Caco-2 (cell line): ENCODE results near the gene TTC21A. TPM values are rescaled to one million over a fixed set of nuclear protein-coding genes. Genes with fewer than 3 reads are reported as not detected.

ENCODE experiments used
- BruUV-seq: library from RNA; stranded (reverse); fragments of 400-500 nt; replicated peaks from 2 replicates; lab custom pipeline; 2021; lab: Mats Ljungman, UMichigan
- CTCF ChIA-PET: fragments of 300-600 bp; sonication (Branson Sonifier 250); formaldehyde crosslinking; loops from one replicate; lab custom pipeline; 2022; ENCODE audit warnings: antibody characterized with exemption; lab: Charles Lee
- POLR2A ChIA-PET: fragments of 300-600 bp; sonication (Branson Sonifier 250); formaldehyde crosslinking; loops from one replicate; lab custom pipeline; 2022; ENCODE audit warnings: antibody characterized with exemption; lab: Charles Lee
- DNase-seq, 2 experiments: peaks; one replicate each; pipeline versions ENCODE4 v3.0.0 to v3.0.0-alpha.2; 2020 to 2022
- H3K27me3 ChIP-seq: replicated peaks from 2 replicates; pipeline ENCODE4 v1.6.0; 2011; ENCODE audit warnings: low read length; ENCODE audit not compliant: control insufficient read depth, insufficient read depth
- H3K36me3 ChIP-seq: 2 replicates; pipeline ENCODE4 v1.5.1; 2011; ENCODE audit warnings: low read length; ENCODE audit not compliant: control insufficient read depth, insufficient read depth
- H3K4me1 ChIP-seq: fragments of 250-450 bp; sonication (Bioruptor Pico); 2 replicates; pipeline ENCODE4 v1.5.1; 2020; ENCODE audit warnings: mild to moderate bottlenecking
- H3K4me3 ChIP-seq: 2 replicates; pipeline ENCODE4 v1.5.1; 2011; ENCODE audit warnings: low read depth, mild to moderate bottlenecking, control low read depth, low read length
- H3K9me3 ChIP-seq: fragments of 250-450 bp; sonication (Bioruptor Pico); 2 replicates; pipeline ENCODE4 v1.5.1; 2020; ENCODE audit warnings: mild to moderate bottlenecking, moderate library complexity
- H3K27ac Mint-ChIP-seq: one replicate; pipeline ENCODE4 v1.8.0; 2022; ENCODE audit warnings: mixed read lengths; ENCODE audit not compliant: unreplicated experiment
- H3K27me3 Mint-ChIP-seq: one replicate; pipeline ENCODE4 v1.8.0; 2022; ENCODE audit warnings: mixed read lengths; ENCODE audit not compliant: insufficient read depth, unreplicated experiment
- H3K36me3 Mint-ChIP-seq: one replicate; pipeline ENCODE4 v1.8.0; 2022; ENCODE audit warnings: mild to moderate bottlenecking, mixed read lengths; ENCODE audit not compliant: insufficient read depth, unreplicated experiment
- H3K4me1 Mint-ChIP-seq: one replicate; pipeline ENCODE4 v1.8.0; 2022; ENCODE audit warnings: low read depth, mixed read lengths; ENCODE audit not compliant: unreplicated experiment
- H3K4me3 Mint-ChIP-seq: one replicate; pipeline ENCODE4 v1.8.0; 2022; ENCODE audit warnings: mild to moderate bottlenecking, moderate library complexity, mixed read lengths; ENCODE audit not compliant: unreplicated experiment
- H3K9me3 Mint-ChIP-seq: one replicate; pipeline ENCODE4 v1.8.0; 2022; ENCODE audit warnings: mixed read lengths; ENCODE audit not compliant: unreplicated experiment
- intact Hi-C: fragments of 100-400 bp; cut with micrococcal nuclease; formaldehyde crosslinking; loops from one replicate; pipeline ENCODE4 v1.10.0; 2022; ENCODE audit not compliant: unreplicated experiment
- total RNA-seq: library from RNA; stranded (reverse); gene quantifications from 2 replicates; pipeline ENCODE4 v1.2.3, GENCODE V29; 2022
- TF ChIP-seq, protein P1 (sequence below), 2 experiments: fragments of 200-600 bp in 1 of 2; IDR thresholded peaks; 1 replicate in 1 of 2; 2 replicates in 1 of 2; pipeline versions ENCODE4 v1.5.1 to v1.8.0; 2011 to 2022; ENCODE audit warnings: antibody characterized with exemption in 1 of 2, control low read depth in 1 of 2, inconsistent platforms in 1 of 2, low read depth in 1 of 2, low read length in 1 of 2, mild to moderate bottlenecking in 1 of 2, moderate library complexity in 1 of 2; ENCODE audit not compliant: insufficient read depth in 1 of 2, severe bottlenecking in 1 of 2, unreplicated experiment in 1 of 2

Gene TTC21A
- total RNA-seq, 1 experiment from 2014 or later: 4.0 TPM

DNA sequence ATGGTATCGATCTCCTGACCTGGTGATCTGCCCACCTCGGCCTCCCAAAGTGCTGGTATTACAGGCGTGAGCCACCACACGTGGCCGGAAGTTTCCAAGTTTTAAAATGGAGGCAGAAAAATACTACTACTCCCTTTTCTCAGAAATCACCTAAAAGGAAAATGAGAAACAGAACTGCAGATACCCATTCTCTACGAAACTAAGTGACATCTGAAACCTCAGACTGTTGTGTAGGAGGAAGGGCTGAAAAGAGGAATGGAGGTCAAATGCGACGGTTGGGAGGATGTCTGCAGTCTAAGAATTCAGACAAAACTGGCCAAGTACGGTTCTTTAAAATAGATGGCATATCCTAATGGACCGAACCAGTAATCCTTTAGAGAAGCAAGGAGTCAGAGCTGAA, 31.6 kb upstream of the TTC21A start:
- no peaks in the 10 kb centered on the region for H3K9me3 Mint-ChIP-seq
- no TSS peak for BruUV-seq
- no peaks in the 10 kb centered on the region for H3K4me1 Mint-ChIP-seq
- CTCF ChIA-PET: no interaction called here
- Histone ChIP-seq H3K4me3 (no peak overlapping the region), H3K4me1 (no peaks in the 10 kb centered on the region), H3K36me3 (peaks cover 3% of the 10 kb centered on the region), H3K9me3 (no peaks in the 10 kb centered on the region), H3K27me3 (no peaks in the 10 kb centered on the region)
- intact Hi-C loops: no loop called here
- DNase-seq: no peak
- TF ChIP-seq, protein P1, sequence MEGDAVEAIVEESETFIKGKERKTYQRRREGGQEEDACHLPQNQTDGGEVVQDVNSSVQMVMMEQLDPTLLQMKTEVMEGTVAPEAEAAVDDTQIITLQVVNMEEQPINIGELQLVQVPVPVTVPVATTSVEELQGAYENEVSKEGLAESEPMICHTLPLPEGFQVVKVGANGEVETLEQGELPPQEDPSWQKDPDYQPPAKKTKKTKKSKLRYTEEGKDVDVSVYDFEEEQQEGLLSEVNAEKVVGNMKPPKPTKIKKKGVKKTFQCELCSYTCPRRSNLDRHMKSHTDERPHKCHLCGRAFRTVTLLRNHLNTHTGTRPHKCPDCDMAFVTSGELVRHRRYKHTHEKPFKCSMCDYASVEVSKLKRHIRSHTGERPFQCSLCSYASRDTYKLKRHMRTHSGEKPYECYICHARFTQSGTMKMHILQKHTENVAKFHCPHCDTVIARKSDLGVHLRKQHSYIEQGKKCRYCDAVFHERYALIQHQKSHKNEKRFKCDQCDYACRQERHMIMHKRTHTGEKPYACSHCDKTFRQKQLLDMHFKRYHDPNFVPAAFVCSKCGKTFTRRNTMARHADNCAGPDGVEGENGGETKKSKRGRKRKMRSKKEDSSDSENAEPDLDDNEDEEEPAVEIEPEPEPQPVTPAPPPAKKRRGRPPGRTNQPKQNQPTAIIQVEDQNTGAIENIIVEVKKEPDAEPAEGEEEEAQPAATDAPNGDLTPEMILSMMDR (IDR thresholded peaks at IDR 0.05; ENCODE audit: insufficient read depth in 1 of 2, low read depth in 1 of 2, low read length in 1 of 2, severe bottlenecking in 1 of 2, unreplicated experiment in 1 of 2): no peak
- no peak overlapping the region for H3K4me3 Mint-ChIP-seq
- H3K27ac Mint-ChIP-seq: no peak overlapping the region
- POLR2A ChIA-PET: no interaction called here
- peaks cover 31% of the 10 kb centered on the region for H3K36me3 Mint-ChIP-seq
- H3K27me3 Mint-ChIP-seq: no peaks in the 10 kb centered on the region

GRCh38 chr3:39079530-39079929, 27.9 kb upstream of the TTC21A start:
- H3K27ac Mint-ChIP-seq: no peak overlapping the region
- DNase-seq: no peak
- peaks cover 36% of the 10 kb centered on the region for H3K36me3 Mint-ChIP-seq
- no peaks in the 10 kb centered on the region for H3K27me3 Mint-ChIP-seq
- intact Hi-C loops: no loop called here
- no TSS peak for BruUV-seq
- H3K4me3 Mint-ChIP-seq: no peak overlapping the region
- TF ChIP-seq, protein P1 (IDR thresholded peaks at IDR 0.05; ENCODE audit: insufficient read depth in 1 of 2, low read depth in 1 of 2, low read length in 1 of 2, severe bottlenecking in 1 of 2, unreplicated experiment in 1 of 2): no peak
- Histone ChIP-seq H3K4me3 (no peak overlapping the region), H3K9me3 (no peaks in the 10 kb centered on the region), H3K36me3 (peaks cover 1% of the 10 kb centered on the region; the same call in 1 of the 2 replicates), H3K4me1 (no peaks in the 10 kb centered on the region), H3K27me3 (no peaks in the 10 kb centered on the region)
- ChIA-PET CTCF (interaction anchor here (0.6 kb wide), 1 partner anchor 87 kb away, joined by 3 read pairs; no protein-coding TSS in a partner anchor), POLR2A (no interaction called here)
- no peaks in the 10 kb centered on the region for H3K4me1 Mint-ChIP-seq
- no peaks in the 10 kb centered on the region for H3K9me3 Mint-ChIP-seq

GRCh38 chr3:39080026-39080425, 27.5 kb upstream of the TTC21A start:
- ChIA-PET POLR2A (no interaction called here), CTCF (interaction anchor here (0.6 kb wide), 1 partner anchor 87 kb away, joined by 3 read pairs; no protein-coding TSS in a partner anchor)
- H3K27ac Mint-ChIP-seq: no peak overlapping the region
- no peak overlapping the region for H3K4me3 ChIP-seq
- no peak for DNase-seq
- no TSS peak for BruUV-seq
- H3K36me3 Mint-ChIP-seq: peaks cover 31% of the 10 kb centered on the region
- H3K27me3 ChIP-seq: no peaks in the 10 kb centered on the region
- H3K9me3 ChIP-seq: no peaks in the 10 kb centered on the region
- no peaks in the 10 kb centered on the region for H3K4me1 Mint-ChIP-seq
- no peaks in the 10 kb centered on the region for H3K9me3 Mint-ChIP-seq
- intact Hi-C loops: no loop called here
- H3K27me3 Mint-ChIP-seq: no peaks in the 10 kb centered on the region
- H3K36me3 ChIP-seq: peaks cover 1% of the 10 kb centered on the region; the same call in 1 of the 2 replicates
- H3K4me1 ChIP-seq: no peaks in the 10 kb centered on the region
- H3K4me3 Mint-ChIP-seq: no peak overlapping the region
- TF ChIP-seq, protein P1 (IDR thresholded peaks at IDR 0.05; ENCODE audit: insufficient read depth in 1 of 2, low read depth in 1 of 2, low read length in 1 of 2, severe bottlenecking in 1 of 2, unreplicated experiment in 1 of 2): no peak
